HG02870 (cell line): ENCODE data around the gene DCTN3.
A peak's percentile ranks its signal among the peaks of the same experiment; 100 is the strongest.

Experiments used
- ATAC-seq: cut with Tn5 transposase; IDR thresholded peaks from one replicate; pipeline ENCODE4 v1.9.1; 2021; ENCODE audit warnings: mild to moderate bottlenecking, moderate library complexity; ENCODE audit not compliant: unreplicated experiment

Gene DCTN3

GRCh38 chr9:34624475-34625185, 4.3 kb upstream of the DCTN3 start:
- no peak for ATAC-seq

DNA sequence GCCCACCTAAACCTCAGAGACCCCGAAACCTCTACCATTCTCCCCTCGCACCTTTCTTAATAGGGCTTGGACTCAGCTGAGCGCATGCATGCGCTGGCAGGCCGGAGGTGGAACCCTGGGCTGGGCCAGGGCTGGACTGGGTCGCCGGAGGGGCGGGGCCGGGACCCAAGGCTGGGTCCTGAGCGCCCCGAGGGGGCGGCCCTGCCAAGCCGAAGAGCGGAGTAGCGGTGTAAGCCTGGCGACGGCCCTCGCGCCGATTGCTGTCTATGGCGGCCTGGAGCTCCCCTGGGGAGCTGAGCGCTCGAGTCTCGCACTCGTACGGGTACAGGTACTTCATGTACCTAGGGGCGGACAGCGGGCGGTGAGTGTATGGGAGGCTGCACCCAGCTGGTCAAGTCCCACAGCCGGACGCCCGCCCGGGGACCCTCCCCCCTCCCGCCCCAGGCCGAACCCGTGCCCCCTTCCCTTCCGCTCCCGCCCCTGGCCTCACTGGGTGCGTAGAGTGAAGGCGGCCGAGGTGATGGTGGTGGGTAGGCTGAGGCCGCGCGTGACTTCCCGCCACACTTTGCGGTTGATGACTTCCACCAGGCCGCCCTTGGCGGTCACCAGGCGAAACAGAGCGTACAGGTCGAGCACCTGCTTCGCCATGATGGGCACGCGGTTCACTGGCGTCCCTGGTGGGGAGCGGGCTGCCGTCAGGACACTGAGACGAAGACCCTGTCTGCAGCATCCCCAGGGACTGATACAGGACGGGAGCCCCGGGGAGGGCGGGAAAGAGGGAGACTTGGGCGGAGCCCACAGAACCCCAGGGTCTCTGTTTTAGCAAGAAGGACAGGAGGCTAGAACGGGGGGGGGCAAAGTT, 3.3 kb upstream of the DCTN3 start:
- ATAC-seq: no peak

GRCh38 chr9:34615132-34615531, 5.2 kb downstream of the DCTN3 start:
- ATAC-seq: no peak

GRCh38 chr9:34612788-34613390, 7.4 kb downstream of the DCTN3 start:
- ATAC-seq: no peak

DNA sequence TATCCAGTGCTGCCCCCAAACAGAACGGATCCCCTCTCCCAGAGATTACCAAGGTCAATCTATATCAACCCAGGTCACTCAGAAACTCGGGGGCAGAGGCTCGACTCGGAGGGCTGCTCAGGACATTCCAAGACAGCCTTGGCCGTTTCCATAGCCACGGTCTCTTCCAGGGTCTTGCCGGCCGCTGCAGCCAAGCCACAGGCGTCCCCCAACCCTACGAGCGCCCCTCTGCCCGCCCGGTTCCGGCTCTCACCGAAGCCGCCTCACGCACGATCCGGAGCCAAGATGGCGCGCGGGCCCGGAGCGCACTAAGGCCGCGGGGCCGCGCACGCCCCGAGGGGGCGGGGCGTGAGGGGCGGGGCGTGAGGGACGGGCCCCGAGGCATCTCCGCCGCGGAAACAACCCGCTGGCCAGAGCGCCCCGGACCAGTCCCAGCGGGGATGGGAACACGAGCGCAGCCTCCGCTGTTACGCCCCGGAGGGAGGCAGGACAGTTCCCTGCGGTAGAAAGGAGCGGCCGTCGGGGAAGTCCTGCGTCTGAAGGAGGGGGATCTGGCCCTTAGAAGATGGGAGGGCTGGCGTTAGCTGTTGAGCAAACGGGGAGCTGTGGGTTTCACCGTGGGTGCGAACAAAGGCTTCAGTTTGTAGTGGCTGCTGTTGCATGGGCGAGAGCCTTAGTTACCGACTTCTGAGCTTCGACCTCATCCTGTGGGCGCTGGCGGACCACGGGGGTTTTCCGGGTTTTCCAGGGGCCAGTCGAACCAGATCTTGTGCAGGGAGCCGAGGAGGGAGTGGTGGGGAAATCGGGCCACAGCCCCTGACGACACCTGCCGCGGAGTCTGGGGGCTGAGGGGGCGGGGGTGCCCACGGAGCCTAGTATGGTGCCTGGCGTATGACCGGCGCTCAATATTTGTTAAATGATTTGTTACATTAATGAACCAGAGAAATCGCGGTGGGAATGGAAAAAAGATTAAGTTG, 8.2 kb downstream of the DCTN3 start, which contains the start of gene RPP25L:
Gene RPP25L (minus strand): TSS at position 287 of the 977 bp plus-strand sequence. CDS start 801 bp downstream, outside the sequence.
- peak; percentile 80 for ATAC-seq

GRCh38 chr9:34611251-34611810, 9.0 kb downstream of the DCTN3 start:
- peak; percentile 20 for ATAC-seq

DNA sequence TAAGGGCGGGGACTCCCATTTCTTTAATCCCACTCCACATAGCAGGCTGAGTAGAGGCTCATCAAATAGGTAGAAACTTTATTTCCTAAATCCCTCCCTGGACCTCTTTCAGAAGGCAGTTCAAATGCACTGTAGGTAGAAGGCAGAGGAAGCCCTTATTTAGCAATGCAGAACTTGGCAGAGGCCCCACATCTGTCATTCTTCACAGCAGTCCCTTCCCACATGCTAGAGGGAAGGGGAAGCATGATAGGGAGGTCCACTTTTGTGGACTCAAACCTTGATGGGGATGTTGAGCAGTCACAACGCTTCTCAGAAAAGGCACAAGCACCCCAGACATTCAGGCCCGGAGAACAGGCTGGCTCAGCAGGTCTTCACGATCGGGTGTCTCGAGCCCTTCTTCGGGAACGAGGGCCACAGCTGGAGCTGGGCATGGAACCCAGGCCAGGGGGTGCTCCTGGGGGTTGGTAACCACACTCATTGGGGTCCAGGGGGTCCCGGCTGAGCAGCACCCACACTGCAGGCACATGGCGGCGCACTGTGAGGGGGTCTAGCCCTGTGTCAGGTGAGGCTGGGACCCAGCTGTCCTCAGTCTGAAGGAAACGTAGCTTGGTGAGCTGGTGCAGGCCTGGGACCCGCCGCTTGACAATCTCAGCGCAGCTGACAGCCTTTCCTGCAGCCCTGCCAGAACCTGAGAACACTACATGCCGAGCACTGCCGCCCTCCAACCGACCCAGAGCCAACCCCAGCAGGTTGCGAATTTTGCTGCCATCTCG, 9.7 kb downstream of the DCTN3 start:
- no peak for ATAC-seq

DNA sequence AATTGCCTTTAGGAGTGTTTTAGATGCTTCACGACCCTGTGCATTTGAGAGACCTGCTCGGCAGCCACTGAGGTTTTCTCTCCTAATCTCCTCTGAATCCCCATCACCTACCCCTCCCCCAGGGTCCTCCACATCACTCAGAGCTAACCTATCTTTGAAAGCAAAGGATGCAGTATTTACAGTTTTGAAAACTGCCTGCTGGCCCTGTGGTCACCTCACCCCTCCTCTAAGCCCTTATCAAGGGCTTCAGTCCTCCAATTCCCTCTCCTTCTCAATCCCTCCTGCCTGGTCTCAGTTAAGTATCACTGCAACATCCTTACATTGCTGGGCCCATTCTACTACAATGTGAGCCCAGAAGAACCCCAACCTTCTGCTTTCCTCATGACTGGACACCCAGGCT, 13.0 kb downstream of the DCTN3 start:
- ATAC-seq: no peak

- no peak for ATAC-seq
These were observed 13.4 kb downstream of the DCTN3 start for GRCh38 chr9:34606905-34607304.

DNA sequence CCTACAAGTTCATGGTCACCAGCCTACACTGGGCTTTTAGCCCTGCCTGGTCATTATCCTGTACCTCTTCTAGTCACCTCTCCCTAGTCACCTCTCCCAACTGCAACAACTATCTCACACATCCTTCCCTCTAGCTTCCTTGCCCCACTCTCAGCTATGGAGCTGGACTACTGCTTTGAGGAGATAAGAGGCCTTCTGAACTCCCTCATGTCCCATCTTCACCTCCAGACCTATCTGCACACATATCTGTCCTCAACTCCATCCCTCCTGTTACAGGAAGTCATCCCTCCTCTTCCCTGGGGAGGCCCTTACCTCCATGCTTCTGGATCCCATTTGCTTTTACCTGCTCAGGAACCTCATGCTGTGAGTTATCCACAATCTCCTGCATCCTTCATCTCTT, 14.1 kb downstream of the DCTN3 start:
- ATAC-seq: no peak

- ATAC-seq: no peak
These were observed 16.6 kb downstream of the DCTN3 start for GRCh38 chr9:34603610-34604231.

DNA sequence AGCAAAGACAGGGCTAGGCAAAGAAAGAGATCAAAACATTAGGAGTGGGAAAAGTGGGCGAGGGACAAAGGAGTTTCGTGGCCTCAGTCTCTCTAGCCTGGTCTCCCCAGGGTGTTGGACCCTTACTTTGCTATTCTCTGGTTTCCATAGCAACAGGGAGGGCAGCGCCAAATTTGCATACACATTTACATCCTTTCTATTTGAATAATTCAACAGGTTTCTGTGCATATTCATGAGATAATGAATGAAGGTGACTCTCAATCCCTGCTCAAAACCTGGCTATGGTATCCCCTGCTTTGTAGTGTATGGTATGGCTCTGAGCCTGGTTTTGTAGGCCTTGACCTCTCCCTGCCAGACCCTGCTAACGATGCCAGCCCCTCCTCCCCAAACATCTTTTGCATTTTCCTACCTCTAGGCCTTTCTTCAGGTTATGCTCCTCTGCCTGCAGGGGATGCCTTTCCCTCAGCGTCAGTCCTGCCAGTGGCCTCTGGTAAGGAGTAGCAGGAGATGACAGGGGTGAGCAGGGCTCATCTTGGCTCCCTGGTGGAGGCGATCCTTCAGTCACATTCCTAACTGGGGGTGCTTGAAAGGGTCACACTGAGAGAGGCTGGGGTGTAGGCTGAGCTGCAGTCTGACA, 18.2 kb downstream of the DCTN3 start:
- ATAC-seq: no peak

GRCh38 chr9:34600908-34601307, 19.4 kb downstream of the DCTN3 start:
- no peak for ATAC-seq

DNA sequence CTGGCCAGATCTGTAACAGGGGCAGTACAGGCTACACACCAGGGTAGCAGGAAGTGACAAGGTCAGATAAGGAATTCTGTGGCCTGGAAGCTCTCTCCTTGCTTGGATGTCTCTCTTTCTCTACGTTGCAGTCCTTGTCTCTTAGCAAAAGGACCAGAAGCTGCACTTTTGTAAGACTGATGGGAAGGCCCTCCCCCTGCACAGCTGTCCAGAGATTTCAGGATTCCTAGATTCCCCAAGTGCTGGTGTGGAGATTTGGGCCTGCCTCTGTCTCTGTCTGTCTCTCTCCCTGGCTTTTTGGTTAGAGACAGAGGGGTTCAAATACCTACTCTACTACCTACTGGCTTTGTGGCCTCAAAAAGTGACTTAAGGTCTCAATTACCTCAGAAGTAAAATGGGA, 20.7 kb downstream of the DCTN3 start:
- ATAC-seq: no peak

- no peak for ATAC-seq
These were observed 26.1 kb downstream of the DCTN3 start for GRCh38 chr9:34594177-34594576.

DNA sequence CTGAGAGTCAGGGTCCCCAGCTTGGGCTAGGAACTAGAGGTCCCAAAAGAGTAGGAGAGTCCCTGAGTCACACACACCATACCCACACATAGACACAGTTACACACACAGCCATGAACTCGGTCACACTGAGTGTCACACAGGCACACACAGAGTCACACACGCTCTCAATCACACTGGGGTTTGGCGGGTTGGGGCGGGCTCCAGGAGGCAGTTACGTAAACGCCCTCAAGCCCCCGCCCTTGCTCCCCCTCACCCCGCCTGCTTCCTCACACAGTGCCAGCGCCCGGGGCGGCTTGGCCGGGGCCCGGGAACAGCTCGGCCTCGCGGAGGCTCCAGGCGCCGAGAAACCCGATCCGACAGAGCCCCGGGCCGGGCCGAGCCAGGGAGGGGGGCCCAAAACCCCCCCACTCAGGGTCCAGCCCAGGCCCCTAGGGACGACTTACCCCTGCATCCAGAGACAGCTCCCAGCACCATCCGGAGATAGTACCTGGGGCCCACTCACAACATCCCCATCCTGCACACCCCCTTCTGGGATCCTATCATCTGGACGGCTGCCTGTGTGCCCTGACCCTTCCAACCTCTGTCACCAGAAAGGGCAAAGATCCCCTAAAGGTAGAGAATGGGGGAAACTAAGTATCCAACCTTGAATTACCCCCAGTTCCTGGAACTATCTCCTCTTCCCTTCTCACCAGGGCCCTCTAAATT, 27.2 kb downstream of the DCTN3 start:
- ATAC-seq: no peak

DNA sequence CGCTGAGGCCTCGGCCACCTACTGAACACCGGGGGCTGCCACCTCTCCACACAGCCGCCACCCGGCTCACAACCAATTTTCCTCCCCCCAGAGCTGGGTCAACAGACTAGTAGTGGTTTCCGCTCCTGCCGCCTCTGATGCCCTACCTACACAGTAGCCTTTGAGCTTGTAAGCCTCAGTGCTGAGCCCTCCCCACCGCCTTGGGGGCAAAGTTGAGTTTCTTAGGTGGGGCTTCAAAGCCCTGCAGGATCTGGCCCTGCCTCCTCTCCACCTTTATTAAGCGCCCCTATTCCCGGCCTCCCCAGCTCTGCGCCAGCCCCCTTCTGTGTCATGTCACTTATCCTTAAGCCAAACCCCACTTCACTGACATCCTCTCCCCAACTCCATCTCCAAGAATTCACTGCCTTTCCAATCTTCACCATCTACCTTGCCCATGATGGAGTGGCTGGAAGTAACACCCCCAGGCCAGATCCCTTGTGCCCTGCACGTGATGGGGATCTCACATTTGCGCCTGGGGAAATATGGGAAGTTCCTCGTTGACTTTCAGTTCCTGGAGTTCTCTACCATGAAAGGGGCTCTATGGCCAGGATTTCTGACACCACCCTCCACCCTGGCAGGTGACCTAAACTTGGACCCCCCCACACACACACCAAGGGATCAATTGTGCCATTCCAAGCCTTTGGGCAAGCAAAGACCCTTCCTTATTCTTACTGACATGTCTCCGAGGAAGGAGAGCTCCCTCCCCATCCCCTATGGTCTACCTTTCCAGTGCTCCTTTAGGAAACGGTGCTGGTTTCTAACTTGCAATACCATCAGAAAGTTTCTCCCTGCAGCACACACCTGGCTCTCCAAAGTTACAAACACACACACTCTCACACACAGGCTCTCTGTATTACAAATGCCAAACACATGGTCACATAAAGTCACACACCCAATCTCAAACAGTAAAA, 28.1 kb downstream of the DCTN3 start:
- no peak for ATAC-seq
